OCI-LY1 (cell line): ENCODE results near the gene PSMB4.
"Not testable (repeated sequence)": the region's sequence is repeated elsewhere in the genome, so short reads cannot be mapped to it uniquely, and the experiment has no call there.

ENCODE experiments used
- H2AFZ ChIP-seq: fragments of 200-600 bp; sonication (generic), shearing (Covaris generic); 2 replicates; pipeline ENCODE4 v1.6.0; 2014; ENCODE audit warnings: antibody characterized with exemption, mild to moderate bottlenecking, low read length
- H3F3A ChIP-seq: fragments of 200-600 bp; sonication (generic), shearing (Covaris generic); 2 replicates; pipeline ENCODE4 v1.6.0; 2014; ENCODE audit warnings: mild to moderate bottlenecking, antibody characterized with exemption, low read length, moderate library complexity; ENCODE audit not compliant: insufficient read depth
- H3K27ac ChIP-seq: fragments of 200-600 bp; sonication (generic); 2 replicates; pipeline ENCODE4 v1.5.1; 2014; ENCODE audit warnings: low read length, mixed run types, mild to moderate bottlenecking, low read depth; ENCODE audit not compliant: poor library complexity, severe bottlenecking
- H3K27me3 ChIP-seq: fragments of 200-600 bp; sonication (generic); 2 replicates; pipeline ENCODE4 v1.6.0; 2014; ENCODE audit warnings: antibody characterized with exemption, mild to moderate bottlenecking, low read length, moderate library complexity; ENCODE audit not compliant: insufficient read depth
- H3K36me3 ChIP-seq: fragments of 200-600 bp; sonication (generic); 2 replicates; pipeline ENCODE4 v1.6.1; 2014; ENCODE audit warnings: mild to moderate bottlenecking, antibody characterized with exemption, low read length, moderate library complexity, mixed read lengths; ENCODE audit not compliant: insufficient read depth
- H3K4me1 ChIP-seq: fragments of 200-600 bp; sonication (generic); 2 replicates; pipeline ENCODE4 v1.5.1; 2014; ENCODE audit warnings: mild to moderate bottlenecking, low read length, moderate library complexity; ENCODE audit not compliant: insufficient read depth, severe bottlenecking
- H3K4me2 ChIP-seq: fragments of 200-600 bp; sonication (generic), shearing (Covaris generic); 2 replicates; pipeline ENCODE4 v1.6.1; 2014; ENCODE audit warnings: low read length
- H3K4me3 ChIP-seq: fragments of 200-600 bp; sonication (generic); 2 replicates; pipeline ENCODE4 v1.5.1; 2014; ENCODE audit warnings: low read length, low read depth, mild to moderate bottlenecking, mixed read lengths; ENCODE audit not compliant: poor library complexity, severe bottlenecking
- H3K79me2 ChIP-seq: fragments of 200-600 bp; shearing (Covaris generic); 2 replicates; pipeline ENCODE4 v1.6.1; 2016; ENCODE audit warnings: mixed run types, low read length, mixed read lengths; ENCODE audit not compliant: insufficient read depth
- H3K9ac ChIP-seq: fragments of 200-600 bp; sonication (generic), shearing (Covaris generic); 2 replicates; pipeline ENCODE4 v1.6.1; 2014; ENCODE audit warnings: mild to moderate bottlenecking, low read length, mixed read lengths
- H3K9me2 ChIP-seq: fragments of 200-600 bp; sonication (generic), shearing (Covaris generic); 2 replicates; pipeline ENCODE4 v1.6.1; 2014; ENCODE audit warnings: low read depth, mild to moderate bottlenecking, low read length, mixed read lengths
- H3K9me3 ChIP-seq: fragments of 200-600 bp; shearing (Covaris generic); 2 replicates; pipeline ENCODE4 v1.6.1; 2014; ENCODE audit warnings: low read length, mixed read lengths
- H4K20me1 ChIP-seq: fragments of 200-600 bp; sonication (generic), shearing (Covaris generic); 2 replicates; pipeline ENCODE4 v1.6.0; 2016; ENCODE audit warnings: mild to moderate bottlenecking, low read length; ENCODE audit not compliant: insufficient read depth
- EZH2 ChIP-seq: fragments of 200-600 bp; sonication (generic), shearing (Covaris generic); IDR thresholded peaks from 2 replicates; pipeline ENCODE4 v1.8.0; 2017; ENCODE audit warnings: borderline replicate concordance, mixed run types, mild to moderate bottlenecking, antibody characterized with exemption, low read length, moderate library complexity, mixed read lengths
- TF ChIP-seq, protein P1 (sequence below): fragments of 200-600 bp; sonication (generic), shearing (Covaris generic); IDR thresholded peaks from 2 replicates; pipeline ENCODE4 v1.5.1; 2017; ENCODE audit warnings: mild to moderate bottlenecking, antibody characterized with exemption, low read length, moderate library complexity, mixed read lengths

Gene PSMB4

DNA sequence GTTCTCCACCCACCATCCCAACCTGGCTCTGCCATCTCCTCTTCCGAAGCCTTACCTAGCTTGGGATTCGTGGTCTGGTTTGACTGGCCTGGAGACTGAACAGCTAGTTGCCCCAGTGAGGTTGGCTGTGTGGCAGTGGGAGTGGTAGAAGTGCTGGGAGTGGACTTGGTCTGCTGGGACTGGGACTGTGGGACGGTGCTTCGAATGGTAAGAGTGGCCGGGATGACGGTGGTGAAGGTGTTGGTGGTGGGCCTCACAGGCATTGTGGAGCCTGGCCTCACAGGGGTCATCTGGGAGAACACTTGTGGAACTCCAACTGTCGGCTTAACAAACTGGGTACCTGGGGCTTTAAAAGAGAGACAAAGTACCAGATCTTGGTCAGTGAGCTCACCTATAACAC lies 28.7 kb downstream of the PSMB4 start:
- no peaks in the 10 kb centered on the region for H3K27me3 ChIP-seq
- H3K36me3 ChIP-seq: peaks cover 75% of the 10 kb centered on the region
- H3K79me2 ChIP-seq: peaks cover 15% of the 10 kb centered on the region
- H2AFZ ChIP-seq: no peak overlapping the region
- H4K20me1 ChIP-seq: no peaks in the 10 kb centered on the region
- H3K9ac ChIP-seq: no peak overlapping the region
- no peaks in the 10 kb centered on the region for H3K9me3 ChIP-seq
- TF ChIP-seq EZH2: no peak
- TF ChIP-seq, protein P1, sequence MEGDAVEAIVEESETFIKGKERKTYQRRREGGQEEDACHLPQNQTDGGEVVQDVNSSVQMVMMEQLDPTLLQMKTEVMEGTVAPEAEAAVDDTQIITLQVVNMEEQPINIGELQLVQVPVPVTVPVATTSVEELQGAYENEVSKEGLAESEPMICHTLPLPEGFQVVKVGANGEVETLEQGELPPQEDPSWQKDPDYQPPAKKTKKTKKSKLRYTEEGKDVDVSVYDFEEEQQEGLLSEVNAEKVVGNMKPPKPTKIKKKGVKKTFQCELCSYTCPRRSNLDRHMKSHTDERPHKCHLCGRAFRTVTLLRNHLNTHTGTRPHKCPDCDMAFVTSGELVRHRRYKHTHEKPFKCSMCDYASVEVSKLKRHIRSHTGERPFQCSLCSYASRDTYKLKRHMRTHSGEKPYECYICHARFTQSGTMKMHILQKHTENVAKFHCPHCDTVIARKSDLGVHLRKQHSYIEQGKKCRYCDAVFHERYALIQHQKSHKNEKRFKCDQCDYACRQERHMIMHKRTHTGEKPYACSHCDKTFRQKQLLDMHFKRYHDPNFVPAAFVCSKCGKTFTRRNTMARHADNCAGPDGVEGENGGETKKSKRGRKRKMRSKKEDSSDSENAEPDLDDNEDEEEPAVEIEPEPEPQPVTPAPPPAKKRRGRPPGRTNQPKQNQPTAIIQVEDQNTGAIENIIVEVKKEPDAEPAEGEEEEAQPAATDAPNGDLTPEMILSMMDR: no peak
- H3K27ac ChIP-seq: no peak overlapping the region
- H3K4me1 ChIP-seq: no peaks in the 10 kb centered on the region
- no peak overlapping the region for H3K4me3 ChIP-seq
- no peaks in the 10 kb centered on the region for H3K9me2 ChIP-seq
- no peak overlapping the region for H3K4me2 ChIP-seq
- H3F3A ChIP-seq: no peaks in the 10 kb centered on the region

DNA sequence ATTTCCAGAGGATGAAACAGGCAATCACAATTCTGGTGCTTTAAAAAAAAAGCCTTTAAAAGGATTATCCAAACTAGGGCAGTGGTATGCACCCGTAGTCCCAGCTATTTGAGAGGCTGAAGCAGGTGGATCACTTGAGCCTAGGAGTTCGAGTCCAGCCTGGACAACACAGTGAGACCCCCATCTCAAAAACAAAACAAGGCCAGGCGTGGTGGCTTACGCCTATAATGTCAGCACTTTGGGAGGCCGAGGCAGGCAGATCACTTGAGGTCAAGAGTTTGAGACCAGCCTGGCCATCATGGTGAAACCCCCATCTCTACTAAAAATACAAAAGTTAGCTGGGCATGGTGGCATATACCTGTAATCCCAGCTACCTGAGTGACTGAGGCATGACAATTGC lies 34.5 kb downstream of the PSMB4 start:
- H3K9me3 ChIP-seq, H3K4me3 ChIP-seq, H3K9me2 ChIP-seq, H3K4me1 ChIP-seq, H3K27me3 ChIP-seq, H3K27ac ChIP-seq, H2AFZ ChIP-seq, H3F3A ChIP-seq, H3K9ac ChIP-seq, H4K20me1 ChIP-seq, H3K4me2 ChIP-seq: not testable (repeated sequence)
- peaks cover 40% of the 10 kb centered on the region; the same call in 1 of the 2 replicates for H3K36me3 ChIP-seq
- peaks cover 46% of the 10 kb centered on the region for H3K79me2 ChIP-seq

DNA sequence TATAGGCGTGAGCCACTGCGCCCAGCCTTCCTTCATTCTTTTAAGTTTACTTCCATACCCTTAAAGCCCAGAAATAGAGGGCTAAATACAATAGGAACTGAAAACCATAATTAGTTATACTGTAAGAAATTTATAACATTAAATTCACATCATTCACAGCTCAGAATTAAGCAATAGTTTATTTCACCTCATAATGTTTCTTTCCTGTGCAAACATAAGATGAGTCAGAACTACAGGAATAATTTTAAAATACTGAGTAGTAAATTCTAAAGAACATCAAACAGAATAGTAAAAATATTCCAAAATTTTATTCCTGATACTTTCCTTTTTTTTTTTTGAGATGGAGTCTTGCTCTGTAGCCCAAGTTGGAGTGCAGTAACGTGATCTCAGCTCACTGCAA lies 35.8 kb downstream of the PSMB4 start:
- Histone ChIP-seq H3K4me2 (no peak overlapping the region), H3K9me3 (no peaks in the 10 kb centered on the region), H3K4me3 (no peak overlapping the region), H3K9me2 (no peaks in the 10 kb centered on the region), H3K36me3 (peaks cover 35% of the 10 kb centered on the region; the same call in 1 of the 2 replicates), H3K79me2 (peaks cover 59% of the 10 kb centered on the region), H3K27ac (no peak overlapping the region), H4K20me1 (0 out of 2 replicates have a peak, but pooled peaks cover 4% of the 10 kb centered on the region), H3K4me1 (peaks cover 11% of the 10 kb centered on the region), H3F3A (no peaks in the 10 kb centered on the region), H3K27me3 (no peaks in the 10 kb centered on the region), H2AFZ (no peak overlapping the region), H3K9ac (no peak overlapping the region)
- TF ChIP-seq, protein P1: no peak
- no peak for TF ChIP-seq EZH2

DNA sequence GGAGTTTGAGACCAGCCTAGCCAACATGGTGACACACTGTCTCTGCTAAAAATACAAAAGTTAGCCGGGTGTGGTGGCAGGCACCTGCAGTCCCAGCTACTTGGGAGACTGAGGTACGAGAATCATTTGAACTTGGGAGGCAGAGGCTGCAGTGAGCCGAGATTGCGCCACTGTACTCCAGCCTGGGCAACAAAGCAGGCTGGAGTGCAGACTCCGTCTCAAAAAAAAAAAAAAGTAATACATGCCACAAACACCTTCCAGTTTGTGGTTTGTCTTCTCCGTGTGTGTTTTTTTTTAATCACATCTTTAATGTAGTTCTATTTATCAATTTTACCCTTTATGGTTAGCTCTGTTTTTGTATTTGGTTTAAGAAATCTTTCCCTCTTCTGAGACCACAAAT lies 37.6 kb downstream of the PSMB4 start:
- no peak overlapping the region for H3K27ac ChIP-seq
- no peaks in the 10 kb centered on the region for H3K27me3 ChIP-seq
- H3K9me2 ChIP-seq: no peaks in the 10 kb centered on the region
- H3K9me3 ChIP-seq: no peaks in the 10 kb centered on the region
- H3K9ac ChIP-seq: no peak overlapping the region
- H3K4me1 ChIP-seq: peaks cover 11% of the 10 kb centered on the region
- no peak overlapping the region for H3K4me2 ChIP-seq
- H3K79me2 ChIP-seq: peaks cover 74% of the 10 kb centered on the region
- TF ChIP-seq EZH2: no peak
- TF ChIP-seq, protein P1: no peak
- H3K36me3 ChIP-seq: peaks cover 47% of the 10 kb centered on the region
- no peak overlapping the region for H3K4me3 ChIP-seq
- H3F3A ChIP-seq: no peaks in the 10 kb centered on the region
- no peak overlapping the region for H2AFZ ChIP-seq
- 0 out of 2 replicates have a peak, but pooled peaks cover 7% of the 10 kb centered on the region for H4K20me1 ChIP-seq

DNA sequence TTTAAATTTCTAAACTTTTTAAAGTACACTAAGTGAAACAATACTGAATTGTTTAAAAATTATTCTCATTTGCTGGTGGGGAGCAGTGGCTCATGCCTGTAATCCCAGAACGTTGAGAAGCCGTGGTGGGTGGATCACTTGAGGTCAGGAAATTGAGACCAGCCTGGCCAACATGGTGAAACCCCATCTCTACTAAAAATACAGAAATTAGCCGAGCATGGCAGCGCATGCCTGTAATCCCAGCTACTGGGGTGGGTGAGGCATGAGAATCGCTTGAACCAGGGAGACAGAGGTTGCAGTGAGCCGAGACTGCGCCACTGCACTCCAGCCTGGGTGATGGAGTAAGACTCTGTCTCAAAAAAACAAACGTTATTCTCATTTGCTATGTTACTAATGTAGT lies 38.0 kb downstream of the PSMB4 start:
- H2AFZ ChIP-seq, H3K9me2 ChIP-seq, H3K27ac ChIP-seq, H3K4me2 ChIP-seq, H3F3A ChIP-seq, H4K20me1 ChIP-seq, H3K27me3 ChIP-seq, H3K9ac ChIP-seq, H3K4me3 ChIP-seq, H3K9me3 ChIP-seq: not testable (repeated sequence)
- H3K36me3 ChIP-seq: peaks cover 48% of the 10 kb centered on the region
- H3K4me1 ChIP-seq: peaks cover 11% of the 10 kb centered on the region
- H3K79me2 ChIP-seq: peaks cover 74% of the 10 kb centered on the region
